ENCODE results near the gene STMN1.

The STMN1 gene

DNA sequence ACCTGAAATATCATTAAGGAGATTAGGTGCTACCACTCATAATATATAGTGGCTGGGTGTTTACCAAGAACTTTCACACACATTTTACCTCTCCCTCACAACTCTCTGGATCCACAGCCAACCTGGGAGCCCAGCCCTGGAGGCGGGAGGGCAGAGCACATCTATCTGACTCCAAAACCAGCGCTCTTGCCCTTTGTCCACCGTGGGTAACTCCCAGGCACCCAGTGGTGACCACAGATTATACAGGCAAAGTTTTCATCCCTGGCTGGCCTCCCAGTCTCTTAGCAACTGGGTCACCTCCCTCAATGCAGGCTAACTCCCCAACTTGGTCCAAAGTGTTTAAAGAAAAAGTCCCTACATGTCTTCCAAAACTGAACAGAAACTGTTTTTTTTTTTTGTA, 33.1 kb downstream of the STMN1 start:
- TF ChIP-seq, protein P1, sequence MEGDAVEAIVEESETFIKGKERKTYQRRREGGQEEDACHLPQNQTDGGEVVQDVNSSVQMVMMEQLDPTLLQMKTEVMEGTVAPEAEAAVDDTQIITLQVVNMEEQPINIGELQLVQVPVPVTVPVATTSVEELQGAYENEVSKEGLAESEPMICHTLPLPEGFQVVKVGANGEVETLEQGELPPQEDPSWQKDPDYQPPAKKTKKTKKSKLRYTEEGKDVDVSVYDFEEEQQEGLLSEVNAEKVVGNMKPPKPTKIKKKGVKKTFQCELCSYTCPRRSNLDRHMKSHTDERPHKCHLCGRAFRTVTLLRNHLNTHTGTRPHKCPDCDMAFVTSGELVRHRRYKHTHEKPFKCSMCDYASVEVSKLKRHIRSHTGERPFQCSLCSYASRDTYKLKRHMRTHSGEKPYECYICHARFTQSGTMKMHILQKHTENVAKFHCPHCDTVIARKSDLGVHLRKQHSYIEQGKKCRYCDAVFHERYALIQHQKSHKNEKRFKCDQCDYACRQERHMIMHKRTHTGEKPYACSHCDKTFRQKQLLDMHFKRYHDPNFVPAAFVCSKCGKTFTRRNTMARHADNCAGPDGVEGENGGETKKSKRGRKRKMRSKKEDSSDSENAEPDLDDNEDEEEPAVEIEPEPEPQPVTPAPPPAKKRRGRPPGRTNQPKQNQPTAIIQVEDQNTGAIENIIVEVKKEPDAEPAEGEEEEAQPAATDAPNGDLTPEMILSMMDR (IDR thresholded peaks at IDR 0.05; ENCODE audit: low read depth, low read length) = no peak
- no peak for DNase-seq (ENCODE audit: extremely low read depth, low read depth)

GRCh38 chr1:25872713-25873112, 33.5 kb downstream of the STMN1 start:
- TF ChIP-seq, protein P1 (IDR thresholded peaks at IDR 0.05; ENCODE audit: low read depth, low read length) = no peak
- DNase-seq (ENCODE audit: extremely low read depth, low read depth) = no peak

DNA sequence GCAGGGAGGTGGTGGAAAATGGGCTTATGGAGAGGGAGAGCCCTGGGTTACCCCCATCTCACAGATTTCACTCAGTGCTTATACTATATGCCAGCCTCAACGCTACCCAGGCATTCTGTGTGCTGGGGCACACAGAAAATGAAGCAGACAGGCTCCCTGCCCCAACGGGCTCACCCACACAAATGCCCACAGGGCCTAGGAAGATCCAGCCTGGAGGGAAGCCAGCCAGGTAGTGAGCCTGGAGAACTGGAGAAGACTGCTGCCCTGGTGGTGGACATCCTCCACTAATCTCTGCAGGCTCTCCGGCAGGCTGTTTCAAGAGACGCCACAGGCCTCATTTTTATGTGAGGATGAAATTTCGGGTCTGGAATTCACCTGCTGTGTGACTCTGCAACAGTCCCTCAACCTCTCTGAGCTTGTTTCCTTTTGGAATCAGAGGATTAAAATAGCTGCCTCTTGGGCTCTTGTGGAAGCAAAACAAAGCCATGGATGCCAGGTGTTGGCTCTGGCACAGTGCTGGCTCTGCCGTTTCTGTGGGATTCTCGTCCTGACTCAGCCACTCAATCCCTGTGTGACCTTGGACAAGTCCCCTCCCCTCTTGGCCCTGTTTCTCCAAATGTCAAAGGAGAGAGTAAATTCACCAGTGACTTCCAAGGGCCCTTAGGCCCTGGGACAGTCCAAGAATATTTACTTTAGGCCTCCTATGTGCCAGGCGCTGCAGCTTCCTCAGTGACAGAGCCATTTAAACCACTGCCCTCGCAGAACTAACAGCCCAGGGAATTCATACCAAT, 34.3 kb downstream of the STMN1 start:
- TF ChIP-seq, protein P1 (IDR thresholded peaks at IDR 0.05; ENCODE audit: low read depth, low read length) = no peak
- DNase-seq (ENCODE audit: extremely low read depth, low read depth) = no peak

- TF ChIP-seq, protein P1 (IDR thresholded peaks at IDR 0.05; ENCODE audit: low read depth, low read length) = no peak
- DNase-seq (ENCODE audit: extremely low read depth, low read depth) = no peak
Measured at GRCh38 chr1:25871086-25871703, 35.0 kb downstream of the STMN1 start.

- TF ChIP-seq, protein P1 (IDR thresholded peaks at IDR 0.05; ENCODE audit: low read depth, low read length) = no peak
- no peak for DNase-seq (ENCODE audit: extremely low read depth, low read depth)
Measured at GRCh38 chr1:25870614-25871013, 35.6 kb downstream of the STMN1 start.

- TF ChIP-seq, protein P1 (IDR thresholded peaks at IDR 0.05; ENCODE audit: low read depth, low read length) = no peak
- no peak for DNase-seq (ENCODE audit: extremely low read depth, low read depth)
Measured at GRCh38 chr1:25869909-25870606, 36.2 kb downstream of the STMN1 start.
